ENCODE data around the gene POLDIP2.

The POLDIP2 gene

DNA sequence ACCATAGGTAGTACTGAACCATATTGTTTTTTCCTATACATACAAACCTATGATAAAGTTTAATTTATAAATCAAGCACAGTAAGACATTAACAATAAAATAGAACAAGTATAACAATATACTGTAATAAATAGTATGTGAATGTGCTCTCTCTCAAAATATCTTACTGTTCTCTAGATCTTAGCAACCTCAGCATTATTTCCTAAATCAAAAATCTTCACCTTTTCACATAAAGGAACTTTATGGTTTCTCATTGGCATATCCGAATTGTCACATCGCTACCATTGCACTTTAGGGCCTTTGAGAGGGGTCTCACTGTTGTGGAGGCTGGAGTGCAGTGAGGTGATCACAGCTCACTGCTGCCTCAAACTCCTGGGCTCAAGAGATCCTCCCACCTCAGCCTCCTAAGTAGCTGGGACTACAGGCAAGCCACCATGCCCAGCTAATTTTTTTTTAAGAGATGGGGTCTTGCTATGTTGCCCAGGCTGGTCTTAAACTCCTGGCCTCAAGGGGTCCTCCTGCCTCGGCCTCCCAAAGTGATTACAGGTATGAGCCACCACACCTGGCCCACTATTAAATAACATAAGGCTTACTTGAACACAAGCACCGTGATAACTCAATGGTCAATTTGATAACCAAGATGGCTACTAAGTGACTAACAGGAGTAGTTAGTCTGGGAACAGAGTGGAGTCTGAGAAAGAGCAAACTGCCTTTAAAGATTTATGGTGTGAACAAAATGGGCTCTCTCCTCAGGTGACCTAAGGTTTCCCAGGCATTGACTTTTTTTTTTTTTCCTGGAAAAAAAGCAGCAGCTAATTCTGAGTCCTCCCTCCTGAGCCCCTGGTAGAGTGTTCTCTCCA is 41.3 kb downstream of the POLDIP2 start:
- DNase-seq (ENCODE audit: low read depth): no peak

DNA sequence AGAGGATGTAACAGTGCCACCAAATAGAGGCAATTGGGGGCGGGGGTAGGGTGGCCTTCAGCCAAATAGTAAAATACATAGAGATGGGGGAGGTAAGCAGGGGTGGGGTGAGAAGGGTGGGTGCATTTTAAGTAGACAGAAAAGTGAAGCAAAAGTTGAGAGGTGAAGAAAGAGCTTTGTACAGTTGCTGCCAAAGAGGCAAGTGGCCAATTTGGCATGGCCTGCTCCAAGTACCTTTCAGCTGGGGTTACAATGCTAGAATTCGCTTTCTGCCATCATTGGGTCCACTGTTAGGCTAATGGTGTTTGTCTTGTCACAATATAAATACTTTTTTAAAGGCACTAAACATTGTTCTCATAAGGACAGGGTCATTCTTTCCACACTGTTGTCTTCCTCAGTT is 43.5 kb downstream of the POLDIP2 start:
- no peak for DNase-seq (ENCODE audit: low read depth)

DNA sequence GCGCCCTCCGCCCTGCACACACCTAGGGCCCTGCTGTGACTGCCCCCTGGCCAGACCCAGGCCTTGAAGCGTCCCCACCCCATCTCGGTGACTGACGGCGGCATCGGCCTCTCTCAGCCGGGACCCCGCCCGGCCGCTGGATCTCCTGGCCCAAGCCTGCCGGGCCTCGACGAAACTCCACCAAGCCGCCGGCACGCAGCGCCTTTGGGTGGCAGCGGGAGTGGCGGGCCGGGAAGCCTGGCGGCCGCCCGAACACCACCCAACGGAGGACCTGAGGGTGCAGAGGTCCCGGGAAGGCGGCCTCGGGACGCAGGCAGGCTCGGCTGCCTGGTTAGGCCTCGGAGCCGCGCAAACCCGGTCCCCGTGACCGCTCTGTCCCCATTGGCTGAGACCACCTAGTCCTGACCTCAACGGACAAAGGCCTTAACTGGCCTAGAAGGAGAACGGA is 50.3 kb downstream of the POLDIP2 start:
- no peak for DNase-seq (ENCODE audit: low read depth)

DNA sequence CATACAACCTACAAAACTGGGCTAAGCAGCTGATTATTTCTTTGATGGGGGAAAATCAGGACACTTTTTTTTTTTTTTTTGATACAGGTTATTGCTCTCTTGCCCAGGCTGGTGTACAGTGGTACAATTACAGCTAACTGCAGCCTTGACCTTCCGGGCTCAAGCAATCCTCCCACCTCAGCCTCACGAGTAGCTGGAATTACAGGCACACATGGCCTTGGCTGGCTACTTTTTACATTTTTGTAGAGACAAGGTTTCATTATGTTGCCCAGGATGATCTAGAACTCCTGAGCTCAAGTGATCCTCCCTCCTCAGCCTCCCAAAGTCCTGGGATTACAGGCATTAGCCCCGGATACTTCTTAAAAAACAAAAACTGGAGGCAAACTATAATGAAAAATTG is 58.9 kb downstream of the POLDIP2 start:
- no peak for DNase-seq (ENCODE audit: low read depth)
